Ovary (tissue), 3 donors: ENCODE measurements around the gene CCT5.

Source experiments
- CTCF ChIP-seq, 3 donors: fragments of 450-650 bp in 2 of 3; fragments of 200-600 bp in 1 of 3; IDR thresholded peaks; one replicate each; pipeline versions ENCODE4 v1.5.1 to v1.8.0; 2016 to 2022; ENCODE audit warnings: antibody characterized with exemption in 3 of 3, mild to moderate bottlenecking in 1 of 3
- EP300 ChIP-seq: sonication (generic); formaldehyde crosslinking; IDR thresholded peaks from one replicate; pipeline ENCODE4 v1.6.1; 2017; ENCODE audit warnings: antibody characterized with exemption
- POLR2A ChIP-seq: fragments of 450-650 bp; IDR thresholded peaks from one replicate; pipeline ENCODE4 v1.6.1; 2017; ENCODE audit warnings: antibody characterized with exemption, mild to moderate bottlenecking, moderate library complexity
- donor health status: DM: no; HTN: no; CAD: no.

GRCh38 chr5:10286862-10287227, 36.8 kb downstream of the CCT5 start:
- TF ChIP-seq CTCF (IDR thresholded peaks at IDR 0.05) (no peak), EP300 (no peak), POLR2A (no peak)
